ENCODE data around the gene NKX6-2. TPM values are rescaled to one million over a fixed set of nuclear protein-coding genes. Genes with fewer than 3 reads are reported as not detected.

The NKX6-2 gene
- total RNA-seq, 4 donors from 2014 or later: not detected

DNA sequence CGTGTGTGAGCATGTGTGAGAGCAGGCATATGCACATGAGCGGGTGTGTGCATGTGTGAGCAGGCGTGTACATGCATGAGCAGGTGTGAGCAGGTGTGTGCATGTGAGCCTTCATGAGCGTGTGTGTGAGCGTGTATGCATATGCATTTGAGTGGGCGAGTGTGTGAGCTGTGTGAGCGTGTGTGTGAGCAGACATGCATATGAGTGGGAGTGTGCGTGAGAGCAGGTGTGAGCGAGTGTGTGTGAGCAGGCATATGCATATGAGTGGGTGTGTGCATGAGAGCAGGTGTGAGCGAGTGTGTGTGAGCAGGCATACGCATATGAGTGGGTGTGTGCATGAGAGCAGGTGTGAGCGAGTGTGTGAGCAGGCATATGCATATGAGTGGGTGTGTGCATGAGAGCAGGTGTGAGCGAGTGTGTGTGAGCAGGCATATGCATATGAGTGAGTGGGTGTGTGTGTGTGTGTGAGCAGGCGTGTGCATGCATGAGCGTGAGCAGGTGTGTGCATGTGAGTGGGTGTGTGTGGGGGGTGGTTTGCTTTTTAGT is 30.7 kb downstream of the NKX6-2 start:
- 91% methylated on average over 15 of the region's 15 CpGs for WGBS
- no peak overlapping the region for H3K27ac ChIP-seq (replicated peaks in 1 of 4)
- peaks cover 51 to 95% (median 86%) of the 10 kb centered on the region in 4 donors for H3K36me3 ChIP-seq
- H3K4me3 ChIP-seq: no peak overlapping the region
- no peaks in the 10 kb centered on the region for H3K27me3 ChIP-seq
- intact Hi-C loops (cut with DNase I): no loop called here
- TF ChIP-seq, protein P1, sequence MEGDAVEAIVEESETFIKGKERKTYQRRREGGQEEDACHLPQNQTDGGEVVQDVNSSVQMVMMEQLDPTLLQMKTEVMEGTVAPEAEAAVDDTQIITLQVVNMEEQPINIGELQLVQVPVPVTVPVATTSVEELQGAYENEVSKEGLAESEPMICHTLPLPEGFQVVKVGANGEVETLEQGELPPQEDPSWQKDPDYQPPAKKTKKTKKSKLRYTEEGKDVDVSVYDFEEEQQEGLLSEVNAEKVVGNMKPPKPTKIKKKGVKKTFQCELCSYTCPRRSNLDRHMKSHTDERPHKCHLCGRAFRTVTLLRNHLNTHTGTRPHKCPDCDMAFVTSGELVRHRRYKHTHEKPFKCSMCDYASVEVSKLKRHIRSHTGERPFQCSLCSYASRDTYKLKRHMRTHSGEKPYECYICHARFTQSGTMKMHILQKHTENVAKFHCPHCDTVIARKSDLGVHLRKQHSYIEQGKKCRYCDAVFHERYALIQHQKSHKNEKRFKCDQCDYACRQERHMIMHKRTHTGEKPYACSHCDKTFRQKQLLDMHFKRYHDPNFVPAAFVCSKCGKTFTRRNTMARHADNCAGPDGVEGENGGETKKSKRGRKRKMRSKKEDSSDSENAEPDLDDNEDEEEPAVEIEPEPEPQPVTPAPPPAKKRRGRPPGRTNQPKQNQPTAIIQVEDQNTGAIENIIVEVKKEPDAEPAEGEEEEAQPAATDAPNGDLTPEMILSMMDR (IDR thresholded peaks at IDR 0.05): no peak
- TF ChIP-seq POLR2AphosphoS5 (IDR thresholded peaks at IDR 0.05) (no peak), POLR2A (IDR thresholded peaks at IDR 0.05; ENCODE audit: low read depth) (no peak), EP300 (IDR thresholded peaks at IDR 0.05) (no peak)
- H3K9me3 ChIP-seq: no peaks in the 10 kb centered on the region
- no peaks in the 10 kb centered on the region for H3K4me1 ChIP-seq
- no peak for DNase-seq (ENCODE audit: extremely low spot score)

- TF ChIP-seq, protein P1 (IDR thresholded peaks at IDR 0.05): no peak
- TF ChIP-seq EP300 (IDR thresholded peaks at IDR 0.05) (no peak), POLR2A (IDR thresholded peaks at IDR 0.05; ENCODE audit: low read depth) (no peak), POLR2AphosphoS5 (IDR thresholded peaks at IDR 0.05) (no peak)
- 85% methylated on average over 17 of the region's 18 CpGs for whole genome bisulfite sequencing
- Histone ChIP-seq H3K27ac (replicated peaks in 1 of 4) (no peak overlapping the region), H3K36me3 (peaks cover 49 to 95% (median 85%) of the 10 kb centered on the region in 4 donors), H3K27me3 (no peaks in the 10 kb centered on the region), H3K9me3 (no peaks in the 10 kb centered on the region), H3K4me1 (no peaks in the 10 kb centered on the region), H3K4me3 (no peak overlapping the region)
- intact Hi-C loops (cut with DNase I): no loop called here
- no peak for DNase-seq (ENCODE audit: extremely low spot score)
Observed at GRCh38 chr10:132754071-132754470, 31.9 kb downstream of the NKX6-2 start.

GRCh38 chr10:132753596-132753995 is 32.4 kb downstream of the NKX6-2 start:
- intact Hi-C loops (cut with DNase I): no loop called here

GRCh38 chr10:132752961-132753360 is 33.0 kb downstream of the NKX6-2 start:
- peaks cover 42 to 95% (median 78%) of the 10 kb centered on the region in 4 donors for H3K36me3 ChIP-seq
- H3K9me3 ChIP-seq: no peaks in the 10 kb centered on the region
- no peak for TF ChIP-seq POLR2A (IDR thresholded peaks at IDR 0.05; ENCODE audit: low read depth)
- no peak for TF ChIP-seq POLR2AphosphoS5 (IDR thresholded peaks at IDR 0.05)
- TF ChIP-seq EP300 (IDR thresholded peaks at IDR 0.05): no peak
- TF ChIP-seq, protein P1 (IDR thresholded peaks at IDR 0.05): no peak
- no peak overlapping the region for H3K27ac ChIP-seq (replicated peaks in 1 of 4)
- WGBS: 92% methylated on average over 15 of the region's 28 CpGs
- intact Hi-C loops (cut with DNase I): no loop called here
- H3K4me3 ChIP-seq: no peak overlapping the region
- peaks cover 0 to 2% (median 0%) of the 10 kb centered on the region in 4 donors for H3K4me1 ChIP-seq
- no peak for DNase-seq (ENCODE audit: extremely low spot score)
- no peaks in the 10 kb centered on the region for H3K27me3 ChIP-seq

More at GRCh38 chr10:132753596-132753995, 32.4 kb downstream of the NKX6-2 start:
- 80% methylated on average over 15 of the region's 15 CpGs for WGBS
- peaks cover 45 to 95% (median 81%) of the 10 kb centered on the region in 4 donors for H3K36me3 ChIP-seq
- no peak for DNase-seq (ENCODE audit: extremely low spot score)
- H3K9me3 ChIP-seq: no peaks in the 10 kb centered on the region
- H3K4me3 ChIP-seq: no peak overlapping the region
- TF ChIP-seq, protein P1 (IDR thresholded peaks at IDR 0.05): no peak
- TF ChIP-seq POLR2A (IDR thresholded peaks at IDR 0.05; ENCODE audit: low read depth) (no peak), EP300 (IDR thresholded peaks at IDR 0.05) (no peak), POLR2AphosphoS5 (IDR thresholded peaks at IDR 0.05) (no peak)
- no peaks in the 10 kb centered on the region for H3K4me1 ChIP-seq
- no peak overlapping the region for H3K27ac ChIP-seq (replicated peaks in 1 of 4)
- H3K27me3 ChIP-seq: no peaks in the 10 kb centered on the region

DNA sequence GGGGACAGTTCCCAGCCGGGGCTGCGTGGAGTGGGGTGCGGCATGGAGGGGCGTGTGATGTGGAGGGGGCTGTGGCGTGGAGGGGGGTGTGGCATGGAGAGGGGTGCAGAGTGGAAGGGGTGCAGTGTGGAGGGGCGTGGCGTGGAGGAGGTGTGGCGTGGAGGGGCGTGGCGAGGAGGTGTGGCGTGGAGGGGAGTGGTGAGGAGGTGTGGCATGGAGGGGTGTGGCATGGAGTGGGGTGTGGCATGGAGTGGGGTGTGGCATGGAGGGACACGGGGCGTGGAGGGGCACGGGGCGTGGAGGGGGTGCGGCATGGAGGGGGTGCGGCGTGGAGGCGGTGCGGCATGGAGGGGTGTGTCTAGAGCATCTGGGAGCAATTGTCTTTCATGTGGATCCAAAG is 33.6 kb downstream of the NKX6-2 start:
- no peaks in the 10 kb centered on the region for H3K9me3 ChIP-seq
- intact Hi-C loops (cut with DNase I): no loop called here
- TF ChIP-seq POLR2A (IDR thresholded peaks at IDR 0.05; ENCODE audit: low read depth) (no peak), EP300 (IDR thresholded peaks at IDR 0.05) (no peak), POLR2AphosphoS5 (IDR thresholded peaks at IDR 0.05) (no peak)
- TF ChIP-seq, protein P1 (IDR thresholded peaks at IDR 0.05): no peak

More for the DNA sequence above, 33.6 kb downstream of the NKX6-2 start:
- no peaks in the 10 kb centered on the region for H3K27me3 ChIP-seq
- no peak overlapping the region for H3K27ac ChIP-seq (replicated peaks in 1 of 4)
- H3K4me3 ChIP-seq: no peak overlapping the region
- no peak for DNase-seq (ENCODE audit: extremely low spot score)
- peaks cover 39 to 89% (median 72%) of the 10 kb centered on the region in 4 donors for H3K36me3 ChIP-seq
- 96% methylated on average over 19 of the region's 20 CpGs for WGBS
- H3K4me1 ChIP-seq: peaks cover 0 to 8% (median 3%) of the 10 kb centered on the region in 4 donors
